T47D (cell line): ENCODE results near the gene CRYGS.
"Not testable (repeated sequence)": the region's sequence is repeated elsewhere in the genome, so short reads cannot be mapped to it uniquely, and the experiment has no call there.

Source experiments
- DNase-seq, 2 experiments: peaks; one replicate each; pipeline versions ENCODE4 v3.0.0 to v3.0.0-alpha.2; 2011 to 2012; ENCODE audit warnings: low read depth in 1 of 2, low spot score in 1 of 2
- JUND ChIP-seq: IDR thresholded peaks from 2 replicates; pipeline ENCODE4 v1.6.1; 2012; ENCODE audit warnings: low read depth
- in situ Hi-C: cut with HindIII; loops from 2 replicates; pipeline ENCODE4 v1.10.0; 2016; ENCODE audit warnings: low sequenced_read_pairs, low pct_unique_long_range_greater_than_20kb

The CRYGS gene

GRCh38 chr3:186570941-186571643 is 26.9 kb upstream of the CRYGS start:
- no peak for DNase-seq
- in situ Hi-C loops, result no loop called here
- no peak for TF ChIP-seq JUND

- TF ChIP-seq JUND, result no peak
- in situ Hi-C loops, result no loop called here
- peak; percentile 100 for DNase-seq
Measured at GRCh38 chr3:186570096-186570940, 26.1 kb upstream of the CRYGS start, which contains the start of gene DNAJB11. TSS of gene DNAJB11 (plus strand) at chr3:186570720. CDS start at chr3:186570898, 178 bp downstream.

GRCh38 chr3:186569779-186570095 is 25.6 kb upstream of the CRYGS start:
- in situ Hi-C loops, result no loop called here
- no peak for TF ChIP-seq JUND

GRCh38 chr3:186569361-186569760 is 25.2 kb upstream of the CRYGS start:
- in situ Hi-C loops, result not testable (repeated sequence)

More at GRCh38 chr3:186569779-186570095, 25.6 kb upstream of the CRYGS start:
- no peak for DNase-seq

GRCh38 chr3:186567072-186567921 is 23.1 kb upstream of the CRYGS start, which contains the start of gene TBCCD1:
TSS of gene TBCCD1 (minus strand) at chr3:186567339. CDS start at chr3:186564329, 3,010 bp downstream.
- in situ Hi-C loops, result no loop called here
- peak; percentile 82 to 98 for DNase-seq
- TF ChIP-seq JUND, result no peak

More at GRCh38 chr3:186569361-186569760, 25.2 kb upstream of the CRYGS start:
- DNase-seq, result not testable (repeated sequence)

- no peak for DNase-seq
- TF ChIP-seq JUND, result no peak
- in situ Hi-C loops, result no loop called here
Measured at GRCh38 chr3:186566772-186567071, 22.5 kb upstream of the CRYGS start.

- in situ Hi-C loops, result no loop called here
- no peak for DNase-seq
- TF ChIP-seq JUND, result no peak
Measured at GRCh38 chr3:186564586-186564985, 20.4 kb upstream of the CRYGS start.

- in situ Hi-C loops, result no loop called here
- no peak for DNase-seq
- no peak for TF ChIP-seq JUND
Measured at GRCh38 chr3:186552408-186553031, 8.3 kb upstream of the CRYGS start.

- in situ Hi-C loops, result no loop called here
- no peak for TF ChIP-seq JUND
- DNase-seq, result peak in 1 of 2 experiments; percentile 40
Measured at GRCh38 chr3:186551387-186551786, 7.2 kb upstream of the CRYGS start.

- no peak for DNase-seq
- TF ChIP-seq JUND, result no peak
- in situ Hi-C loops, result no loop called here
Measured at GRCh38 chr3:186549497-186549896, 5.3 kb upstream of the CRYGS start.

- in situ Hi-C loops, result no loop called here
- DNase-seq, result no peak
- TF ChIP-seq JUND, result no peak
Measured at GRCh38 chr3:186540835-186541226, 3.3 kb downstream of the CRYGS start.

- DNase-seq, result peak; percentile 78 to 92
- TF ChIP-seq JUND, result no peak
- in situ Hi-C loops, result no loop called here
Measured at GRCh38 chr3:186540221-186540834, 3.9 kb downstream of the CRYGS start.
